GM12875 (cell line): ENCODE data around the gene TBC1D19.

Experiments
- H3K4me3 ChIP-seq: one replicate; pipeline ENCODE4 v1.5.1; 2011; ENCODE audit warnings: low read depth, low read length, control low read depth
- TF ChIP-seq, protein P1 (sequence below): IDR thresholded peaks from 2 replicates; pipeline ENCODE4 v1.5.1; 2011; ENCODE audit warnings: low read depth, mild to moderate bottlenecking, control low read depth, inconsistent platforms, low read length, moderate library complexity, borderline replicate concordance; ENCODE audit not compliant: insufficient read depth

TBC1D19 gene

GRCh38 chr4:26762650-26763049 is 178.8 kb downstream of the TBC1D19 start:
- TF ChIP-seq, protein P1, sequence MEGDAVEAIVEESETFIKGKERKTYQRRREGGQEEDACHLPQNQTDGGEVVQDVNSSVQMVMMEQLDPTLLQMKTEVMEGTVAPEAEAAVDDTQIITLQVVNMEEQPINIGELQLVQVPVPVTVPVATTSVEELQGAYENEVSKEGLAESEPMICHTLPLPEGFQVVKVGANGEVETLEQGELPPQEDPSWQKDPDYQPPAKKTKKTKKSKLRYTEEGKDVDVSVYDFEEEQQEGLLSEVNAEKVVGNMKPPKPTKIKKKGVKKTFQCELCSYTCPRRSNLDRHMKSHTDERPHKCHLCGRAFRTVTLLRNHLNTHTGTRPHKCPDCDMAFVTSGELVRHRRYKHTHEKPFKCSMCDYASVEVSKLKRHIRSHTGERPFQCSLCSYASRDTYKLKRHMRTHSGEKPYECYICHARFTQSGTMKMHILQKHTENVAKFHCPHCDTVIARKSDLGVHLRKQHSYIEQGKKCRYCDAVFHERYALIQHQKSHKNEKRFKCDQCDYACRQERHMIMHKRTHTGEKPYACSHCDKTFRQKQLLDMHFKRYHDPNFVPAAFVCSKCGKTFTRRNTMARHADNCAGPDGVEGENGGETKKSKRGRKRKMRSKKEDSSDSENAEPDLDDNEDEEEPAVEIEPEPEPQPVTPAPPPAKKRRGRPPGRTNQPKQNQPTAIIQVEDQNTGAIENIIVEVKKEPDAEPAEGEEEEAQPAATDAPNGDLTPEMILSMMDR: no peak
- no peak overlapping the region for H3K4me3 ChIP-seq

- H3K4me3 ChIP-seq: no peak overlapping the region
- TF ChIP-seq, protein P1: no peak
Measured at GRCh38 chr4:26763063-26763462, 179.2 kb downstream of the TBC1D19 start.

- H3K4me3 ChIP-seq: no peak overlapping the region
- TF ChIP-seq, protein P1: no peak
Measured at GRCh38 chr4:26763648-26764047, 179.8 kb downstream of the TBC1D19 start.

GRCh38 chr4:26764231-26764630 is 180.3 kb downstream of the TBC1D19 start:
- TF ChIP-seq, protein P1: no peak

DNA sequence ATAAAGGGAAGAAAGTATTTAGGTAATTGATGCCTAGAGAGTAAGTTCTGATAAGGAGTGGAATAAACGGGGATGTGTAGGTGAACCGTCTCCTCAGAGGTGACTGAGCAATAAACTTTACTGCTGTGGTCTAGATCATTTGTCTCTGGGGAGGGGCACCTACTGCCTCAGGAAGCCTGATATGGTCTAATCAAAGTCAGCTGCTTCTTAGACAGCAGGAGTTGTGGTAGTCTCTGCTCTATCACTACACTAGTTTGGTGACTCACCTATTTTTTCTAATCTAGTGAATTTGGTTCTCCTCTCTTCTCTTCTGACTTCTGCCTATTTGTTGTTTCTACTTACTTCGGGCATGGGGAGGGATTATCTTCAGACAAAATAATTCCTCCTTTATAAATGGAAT is 181.6 kb downstream of the TBC1D19 start:
- H3K4me3 ChIP-seq: no peak overlapping the region
- TF ChIP-seq, protein P1: no peak

More at GRCh38 chr4:26764231-26764630, 180.3 kb downstream of the TBC1D19 start:
- H3K4me3 ChIP-seq: no peak overlapping the region

DNA sequence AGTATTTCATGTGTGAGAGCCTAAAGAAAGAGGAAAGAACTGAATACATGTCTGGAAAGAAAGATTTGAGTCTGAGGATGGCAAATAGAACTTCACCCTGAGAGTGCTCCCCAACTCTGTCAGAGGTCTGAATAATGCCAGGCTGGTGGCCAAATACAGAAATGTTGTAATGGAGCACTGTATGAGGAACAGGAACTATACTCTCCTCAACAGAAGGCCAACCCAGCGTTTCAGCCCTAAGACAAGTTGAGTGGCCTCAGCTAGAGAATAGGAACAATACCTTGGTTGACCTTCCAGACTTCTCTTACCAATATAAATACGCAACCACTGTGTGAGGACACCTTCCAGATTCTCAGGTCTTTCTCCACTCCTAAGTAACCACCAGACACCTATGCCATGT is 182.3 kb downstream of the TBC1D19 start:
- TF ChIP-seq, protein P1: no peak
- H3K4me3 ChIP-seq: no peak overlapping the region

DNA sequence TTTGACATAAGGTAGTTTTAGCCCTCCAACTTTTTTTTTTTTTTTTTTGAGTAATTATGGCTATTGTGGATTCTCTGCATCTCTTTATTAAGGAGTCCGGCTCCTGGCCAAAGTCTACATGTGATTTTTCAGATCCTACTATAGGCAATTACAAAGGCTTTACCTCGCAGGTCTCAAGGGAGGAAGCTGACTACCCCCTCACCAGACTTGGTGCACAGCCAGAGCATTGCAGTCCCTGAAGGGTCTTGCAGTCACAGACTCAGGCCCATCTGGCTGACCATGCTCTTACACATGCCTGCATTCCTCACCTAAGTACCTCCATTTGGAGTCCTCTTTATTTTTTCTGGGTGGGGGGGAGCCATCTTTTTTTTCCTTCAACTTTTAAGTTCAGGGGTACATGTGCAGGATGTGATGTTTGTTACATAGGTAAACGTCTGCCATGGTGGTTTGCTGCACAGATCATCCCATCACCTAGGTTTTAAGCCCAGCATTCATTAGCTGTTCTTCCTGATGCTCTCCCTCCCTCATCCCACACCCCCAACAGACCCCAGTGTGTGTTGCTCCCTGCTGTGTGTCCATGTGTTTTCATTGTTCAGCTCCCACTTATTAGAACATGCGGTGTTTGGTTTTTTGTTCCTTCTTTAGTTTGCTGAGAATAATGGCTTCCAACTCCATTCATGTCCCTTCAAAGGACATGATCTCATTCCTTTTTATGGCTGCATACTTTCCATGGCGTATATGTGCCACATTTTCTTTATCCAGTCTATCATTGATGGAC is 188.4 kb downstream of the TBC1D19 start:
- TF ChIP-seq, protein P1: no peak
- no peak overlapping the region for H3K4me3 ChIP-seq
